ENCODE data around the gene CBLL1.

Gene CBLL1

GRCh38 chr7:107743567-107744344, at the start of gene CBLL1:
Gene CBLL1, plus strand, starts transcription at chr7:107744142. Its CDS starts 22 bp downstream, at chr7:107744164.
- DNase-seq (ENCODE audit: low read depth in 2 of 2, low spot score in 1 of 2), result peak; percentile 93 to 97

- no peak for DNase-seq (ENCODE audit: low read depth in 2 of 2, low spot score in 1 of 2)
Measured at GRCh38 chr7:107694386-107694785, 49.6 kb upstream of the CBLL1 start.

GRCh38 chr7:107696330-107696946, 47.5 kb upstream of the CBLL1 start:
- DNase-seq (ENCODE audit: low read depth in 2 of 2, low spot score in 1 of 2), result no peak

GRCh38 chr7:107697321-107698049, 46.5 kb upstream of the CBLL1 start:
- DNase-seq (ENCODE audit: low read depth in 2 of 2, low spot score in 1 of 2), result no peak

- no peak for DNase-seq (ENCODE audit: low read depth in 2 of 2, low spot score in 1 of 2)
Measured at GRCh38 chr7:107700570-107700969, 43.4 kb upstream of the CBLL1 start.

GRCh38 chr7:107701191-107701590, 42.8 kb upstream of the CBLL1 start:
- no peak for DNase-seq (ENCODE audit: low read depth in 2 of 2, low spot score in 1 of 2)

- DNase-seq (ENCODE audit: low read depth in 2 of 2, low spot score in 1 of 2), result no peak
Measured at GRCh38 chr7:107703219-107703618, 40.7 kb upstream of the CBLL1 start.

GRCh38 chr7:107703872-107704271, 40.1 kb upstream of the CBLL1 start:
- no peak for DNase-seq (ENCODE audit: low read depth in 2 of 2, low spot score in 1 of 2)

- DNase-seq (ENCODE audit: low read depth in 2 of 2, low spot score in 1 of 2), result no peak
Measured at GRCh38 chr7:107708956-107709355, 35.0 kb upstream of the CBLL1 start.

GRCh38 chr7:107711301-107711700, 32.6 kb upstream of the CBLL1 start:
- no peak for DNase-seq (ENCODE audit: low read depth in 2 of 2, low spot score in 1 of 2)

GRCh38 chr7:107712025-107712424, 31.9 kb upstream of the CBLL1 start:
- no peak for DNase-seq (ENCODE audit: low read depth in 2 of 2, low spot score in 1 of 2)

GRCh38 chr7:107712896-107713295, 31.0 kb upstream of the CBLL1 start:
- no peak for DNase-seq (ENCODE audit: low read depth in 2 of 2, low spot score in 1 of 2)

GRCh38 chr7:107715531-107715930, 28.4 kb upstream of the CBLL1 start:
- no peak for DNase-seq (ENCODE audit: low read depth in 2 of 2, low spot score in 1 of 2)

- no peak for DNase-seq (ENCODE audit: low read depth in 2 of 2, low spot score in 1 of 2)
Measured at GRCh38 chr7:107718456-107719193, 25.3 kb upstream of the CBLL1 start.

- DNase-seq (ENCODE audit: low read depth in 2 of 2, low spot score in 1 of 2), result no peak
Measured at GRCh38 chr7:107721286-107721685, 22.7 kb upstream of the CBLL1 start.

- no peak for DNase-seq (ENCODE audit: low read depth in 2 of 2, low spot score in 1 of 2)
Measured at GRCh38 chr7:107723255-107723654, 20.7 kb upstream of the CBLL1 start.

GRCh38 chr7:107725138-107725740, 18.7 kb upstream of the CBLL1 start:
- DNase-seq (ENCODE audit: low read depth in 2 of 2, low spot score in 1 of 2), result peak in 1 of 2 donors; percentile 8

- no peak for DNase-seq (ENCODE audit: low read depth in 2 of 2, low spot score in 1 of 2)
Measured at GRCh38 chr7:107726356-107727130, 17.4 kb upstream of the CBLL1 start.

- DNase-seq (ENCODE audit: low read depth in 2 of 2, low spot score in 1 of 2), result no peak
Measured at GRCh38 chr7:107728276-107728675, 15.7 kb upstream of the CBLL1 start.
